Esophagus squamous epithelium (tissue), 4 donors: ENCODE measurements around the gene ZFR2.

Source experiments
- POLR2A ChIP-seq, 4 donors: fragments of 450-650 bp; IDR thresholded peaks; one replicate each; pipeline ENCODE4 v1.6.1; 2017; ENCODE audit warnings: antibody characterized with exemption in 4 of 4, mild to moderate bottlenecking in 4 of 4, moderate library complexity in 3 of 4
- TF ChIP-seq, protein P1 (sequence below), 6 experiments: fragments of 450-650 bp in 4 of 6; fragments of 200-600 bp in 2 of 6; sonication (generic) in 2 of 6; IDR thresholded peaks; one replicate each; pipeline ENCODE4 v1.5.1; 2016 to 2019; ENCODE audit warnings: antibody characterized with exemption in 6 of 6, mild to moderate bottlenecking in 4 of 6, moderate library complexity in 4 of 6

- no peak for TF ChIP-seq POLR2A (IDR thresholded peaks at IDR 0.05)
- TF ChIP-seq, protein P1, sequence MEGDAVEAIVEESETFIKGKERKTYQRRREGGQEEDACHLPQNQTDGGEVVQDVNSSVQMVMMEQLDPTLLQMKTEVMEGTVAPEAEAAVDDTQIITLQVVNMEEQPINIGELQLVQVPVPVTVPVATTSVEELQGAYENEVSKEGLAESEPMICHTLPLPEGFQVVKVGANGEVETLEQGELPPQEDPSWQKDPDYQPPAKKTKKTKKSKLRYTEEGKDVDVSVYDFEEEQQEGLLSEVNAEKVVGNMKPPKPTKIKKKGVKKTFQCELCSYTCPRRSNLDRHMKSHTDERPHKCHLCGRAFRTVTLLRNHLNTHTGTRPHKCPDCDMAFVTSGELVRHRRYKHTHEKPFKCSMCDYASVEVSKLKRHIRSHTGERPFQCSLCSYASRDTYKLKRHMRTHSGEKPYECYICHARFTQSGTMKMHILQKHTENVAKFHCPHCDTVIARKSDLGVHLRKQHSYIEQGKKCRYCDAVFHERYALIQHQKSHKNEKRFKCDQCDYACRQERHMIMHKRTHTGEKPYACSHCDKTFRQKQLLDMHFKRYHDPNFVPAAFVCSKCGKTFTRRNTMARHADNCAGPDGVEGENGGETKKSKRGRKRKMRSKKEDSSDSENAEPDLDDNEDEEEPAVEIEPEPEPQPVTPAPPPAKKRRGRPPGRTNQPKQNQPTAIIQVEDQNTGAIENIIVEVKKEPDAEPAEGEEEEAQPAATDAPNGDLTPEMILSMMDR (IDR thresholded peaks at IDR 0.05) = no peak
Observed at GRCh38 chr19:3844596-3844995, 24.2 kb downstream of the ZFR2 start.
